ENCODE data around the gene USP17L20. TPM values are rescaled to one million over a fixed set of nuclear protein-coding genes. Genes with fewer than 3 reads are reported as not detected.
"Not testable (repeated sequence)": the region's sequence is repeated elsewhere in the genome, so short reads cannot be mapped to it uniquely, and the experiment has no call there.

USP17L20 gene
- total RNA-seq, 1 experiment from 2014 or later, result 0.15 TPM

DNA sequence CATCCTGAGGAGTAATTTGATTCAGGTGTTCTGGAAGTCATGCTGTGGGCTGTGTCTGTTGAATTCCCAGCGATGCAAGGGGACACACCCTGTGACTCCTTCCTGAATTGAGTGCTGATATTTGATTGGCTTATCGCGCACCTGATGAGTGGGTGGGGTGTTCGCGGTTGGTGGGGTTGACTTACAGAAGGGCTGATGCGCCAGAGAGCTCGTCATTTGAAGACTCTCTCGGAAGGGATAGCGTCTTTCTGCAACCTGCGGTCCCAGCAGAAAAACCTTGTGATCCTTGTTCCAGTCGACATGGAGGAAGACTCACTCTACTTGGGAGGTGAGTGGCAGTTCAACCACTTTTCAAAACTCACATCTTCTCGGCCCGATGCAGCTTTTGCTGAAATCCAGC lies 38.1 kb upstream of the USP17L20 start, which contains the start of gene USP17L12:
Gene USP17L12, plus strand, starts transcription at position 301 of the 400 bp plus-strand sequence. Its CDS starts 0 bp downstream, at position 301.
- H3K27me3 ChIP-seq (ENCODE audit: insufficient read depth, low read length); DNase-seq (ENCODE audit: low read depth, low spot score); H4K20me1 ChIP-seq (ENCODE audit: insufficient read depth); BruUV-seq (replicated peaks); H3K4me2 ChIP-seq (ENCODE audit: low read length); H3K27ac ChIP-seq (ENCODE audit: low read depth, low read length); H3K4me1 ChIP-seq (ENCODE audit: control insufficient read depth in 1 of 2, insufficient read depth in 2 of 2, low read length in 2 of 2); H3K9me2 ChIP-seq (ENCODE audit: insufficient read depth); H3K79me2 ChIP-seq (ENCODE audit: insufficient read depth, low read length); CTCF ChIA-PET; RAD21 ChIA-PET (ENCODE audit: low non-redundant PET in 1 of 2, low total read pairs in 2 of 2, uncharacterized antibody in 2 of 2, unreplicated experiment in 2 of 2); H3K36me3 ChIP-seq (ENCODE audit: control insufficient read depth in 1 of 2, insufficient read depth in 2 of 2, low read length in 2 of 2); intact Hi-C loops (cut with micrococcal nuclease); ATAC-seq; POLR2A ChIA-PET; H3K9ac ChIP-seq (ENCODE audit: low read length); H3K9me3 ChIP-seq (ENCODE audit: control insufficient read depth in 1 of 2, insufficient read depth in 1 of 2, low read depth in 1 of 2, low read length in 2 of 2); H3K4me3 ChIP-seq (replicated peaks in 1 of 2; ENCODE audit: low read depth in 1 of 2, low read length in 2 of 2); H2AFZ ChIP-seq (ENCODE audit: low read depth, low read length, poor library complexity, severe bottlenecking): not testable (repeated sequence)

GRCh38 chr4:9224596-9224995 lies 33.3 kb upstream of the USP17L20 start, which contains the start of gene USP17L13:
USP17L13 (plus strand) TSS chr4:9224896; CDS start chr4:9224896, 0 bp downstream.
- H3K36me3 ChIP-seq (ENCODE audit: control insufficient read depth in 1 of 2, insufficient read depth in 2 of 2, low read length in 2 of 2); H3K9ac ChIP-seq (ENCODE audit: low read length); H3K79me2 ChIP-seq (ENCODE audit: insufficient read depth, low read length); POLR2A ChIA-PET; CTCF ChIA-PET; ATAC-seq; H3K9me2 ChIP-seq (ENCODE audit: insufficient read depth); H3K4me3 ChIP-seq (replicated peaks in 1 of 2; ENCODE audit: low read depth in 1 of 2, low read length in 2 of 2); H2AFZ ChIP-seq (ENCODE audit: low read depth, low read length, poor library complexity, severe bottlenecking); DNase-seq (ENCODE audit: low read depth, low spot score); H3K4me1 ChIP-seq (ENCODE audit: control insufficient read depth in 1 of 2, insufficient read depth in 2 of 2, low read length in 2 of 2); H3K9me3 ChIP-seq (ENCODE audit: control insufficient read depth in 1 of 2, insufficient read depth in 1 of 2, low read depth in 1 of 2, low read length in 2 of 2); H3K27me3 ChIP-seq (ENCODE audit: insufficient read depth, low read length); BruUV-seq (replicated peaks); RAD21 ChIA-PET (ENCODE audit: low non-redundant PET in 1 of 2, low total read pairs in 2 of 2, uncharacterized antibody in 2 of 2, unreplicated experiment in 2 of 2); H3K4me2 ChIP-seq (ENCODE audit: low read length); H3K27ac ChIP-seq (ENCODE audit: low read depth, low read length); H4K20me1 ChIP-seq (ENCODE audit: insufficient read depth); intact Hi-C loops (cut with micrococcal nuclease): not testable (repeated sequence)

GRCh38 chr4:9230249-9230648 lies 27.7 kb upstream of the USP17L20 start:
- POLR2A ChIA-PET; H3K36me3 ChIP-seq (ENCODE audit: control insufficient read depth in 1 of 2, insufficient read depth in 2 of 2, low read length in 2 of 2); ATAC-seq: not testable (repeated sequence)

GRCh38 chr4:9234085-9234484 lies 23.8 kb upstream of the USP17L20 start, which contains the start of gene USP17L15:
USP17L15 (plus strand) TSS chr4:9234385; CDS start chr4:9234385, 0 bp downstream.
- H3K9ac ChIP-seq (ENCODE audit: low read length); H3K4me1 ChIP-seq (ENCODE audit: control insufficient read depth in 1 of 2, insufficient read depth in 2 of 2, low read length in 2 of 2); H3K9me3 ChIP-seq (ENCODE audit: control insufficient read depth in 1 of 2, insufficient read depth in 1 of 2, low read depth in 1 of 2, low read length in 2 of 2); H4K20me1 ChIP-seq (ENCODE audit: insufficient read depth); H3K79me2 ChIP-seq (ENCODE audit: insufficient read depth, low read length); H3K4me2 ChIP-seq (ENCODE audit: low read length); H3K4me3 ChIP-seq (replicated peaks in 1 of 2; ENCODE audit: low read depth in 1 of 2, low read length in 2 of 2); H3K9me2 ChIP-seq (ENCODE audit: insufficient read depth); H2AFZ ChIP-seq (ENCODE audit: low read depth, low read length, poor library complexity, severe bottlenecking); POLR2A ChIA-PET; DNase-seq (ENCODE audit: low read depth, low spot score); H3K27me3 ChIP-seq (ENCODE audit: insufficient read depth, low read length); BruUV-seq (replicated peaks); H3K36me3 ChIP-seq (ENCODE audit: control insufficient read depth in 1 of 2, insufficient read depth in 2 of 2, low read length in 2 of 2); CTCF ChIA-PET; ATAC-seq; RAD21 ChIA-PET (ENCODE audit: low non-redundant PET in 1 of 2, low total read pairs in 2 of 2, uncharacterized antibody in 2 of 2, unreplicated experiment in 2 of 2); H3K27ac ChIP-seq (ENCODE audit: low read depth, low read length); intact Hi-C loops (cut with micrococcal nuclease): not testable (repeated sequence)

More at GRCh38 chr4:9230249-9230648, 27.7 kb upstream of the USP17L20 start:
- H3K27me3 ChIP-seq (ENCODE audit: insufficient read depth, low read length); H3K4me1 ChIP-seq (ENCODE audit: control insufficient read depth in 1 of 2, insufficient read depth in 2 of 2, low read length in 2 of 2); H3K9me3 ChIP-seq (ENCODE audit: control insufficient read depth in 1 of 2, insufficient read depth in 1 of 2, low read depth in 1 of 2, low read length in 2 of 2); H2AFZ ChIP-seq (ENCODE audit: low read depth, low read length, poor library complexity, severe bottlenecking); DNase-seq (ENCODE audit: low read depth, low spot score); CTCF ChIA-PET; H4K20me1 ChIP-seq (ENCODE audit: insufficient read depth); H3K4me2 ChIP-seq (ENCODE audit: low read length); H3K79me2 ChIP-seq (ENCODE audit: insufficient read depth, low read length); H3K4me3 ChIP-seq (replicated peaks in 1 of 2; ENCODE audit: low read depth in 1 of 2, low read length in 2 of 2); H3K9ac ChIP-seq (ENCODE audit: low read length); H3K9me2 ChIP-seq (ENCODE audit: insufficient read depth); BruUV-seq (replicated peaks); RAD21 ChIA-PET (ENCODE audit: low non-redundant PET in 1 of 2, low total read pairs in 2 of 2, uncharacterized antibody in 2 of 2, unreplicated experiment in 2 of 2); intact Hi-C loops (cut with micrococcal nuclease); H3K27ac ChIP-seq (ENCODE audit: low read depth, low read length): not testable (repeated sequence)

Measured in HCT116 (cell line).